ENCODE measurements around the gene TRIM29. TPM values are rescaled to one million over a fixed set of nuclear protein-coding genes. Genes with fewer than 3 reads are reported as not detected.

TRIM29 gene, protein sequence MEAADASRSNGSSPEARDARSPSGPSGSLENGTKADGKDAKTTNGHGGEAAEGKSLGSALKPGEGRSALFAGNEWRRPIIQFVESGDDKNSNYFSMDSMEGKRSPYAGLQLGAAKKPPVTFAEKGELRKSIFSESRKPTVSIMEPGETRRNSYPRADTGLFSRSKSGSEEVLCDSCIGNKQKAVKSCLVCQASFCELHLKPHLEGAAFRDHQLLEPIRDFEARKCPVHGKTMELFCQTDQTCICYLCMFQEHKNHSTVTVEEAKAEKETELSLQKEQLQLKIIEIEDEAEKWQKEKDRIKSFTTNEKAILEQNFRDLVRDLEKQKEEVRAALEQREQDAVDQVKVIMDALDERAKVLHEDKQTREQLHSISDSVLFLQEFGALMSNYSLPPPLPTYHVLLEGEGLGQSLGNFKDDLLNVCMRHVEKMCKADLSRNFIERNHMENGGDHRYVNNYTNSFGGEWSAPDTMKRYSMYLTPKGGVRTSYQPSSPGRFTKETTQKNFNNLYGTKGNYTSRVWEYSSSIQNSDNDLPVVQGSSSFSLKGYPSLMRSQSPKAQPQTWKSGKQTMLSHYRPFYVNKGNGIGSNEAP
- total RNA-seq, result 146 and 441 TPM in 2 replicates

- Histone ChIP-seq H3K36me3 (ENCODE audit: control insufficient read depth, insufficient read depth, low read length) (peaks cover 5% of the 10 kb centered on the region), H3K27me3 (ENCODE audit: control insufficient read depth, insufficient read depth, low read length) (no peaks in the 10 kb centered on the region), H3K4me3 (ENCODE audit: low read depth, low read length) (peak within 1 kb of the TSS; percentile 83)
- FAIRE-seq (peak; percentile 81), DNase-seq (ENCODE audit: low read depth) (peak; percentile 89)
- TF ChIP-seq, protein P1, sequence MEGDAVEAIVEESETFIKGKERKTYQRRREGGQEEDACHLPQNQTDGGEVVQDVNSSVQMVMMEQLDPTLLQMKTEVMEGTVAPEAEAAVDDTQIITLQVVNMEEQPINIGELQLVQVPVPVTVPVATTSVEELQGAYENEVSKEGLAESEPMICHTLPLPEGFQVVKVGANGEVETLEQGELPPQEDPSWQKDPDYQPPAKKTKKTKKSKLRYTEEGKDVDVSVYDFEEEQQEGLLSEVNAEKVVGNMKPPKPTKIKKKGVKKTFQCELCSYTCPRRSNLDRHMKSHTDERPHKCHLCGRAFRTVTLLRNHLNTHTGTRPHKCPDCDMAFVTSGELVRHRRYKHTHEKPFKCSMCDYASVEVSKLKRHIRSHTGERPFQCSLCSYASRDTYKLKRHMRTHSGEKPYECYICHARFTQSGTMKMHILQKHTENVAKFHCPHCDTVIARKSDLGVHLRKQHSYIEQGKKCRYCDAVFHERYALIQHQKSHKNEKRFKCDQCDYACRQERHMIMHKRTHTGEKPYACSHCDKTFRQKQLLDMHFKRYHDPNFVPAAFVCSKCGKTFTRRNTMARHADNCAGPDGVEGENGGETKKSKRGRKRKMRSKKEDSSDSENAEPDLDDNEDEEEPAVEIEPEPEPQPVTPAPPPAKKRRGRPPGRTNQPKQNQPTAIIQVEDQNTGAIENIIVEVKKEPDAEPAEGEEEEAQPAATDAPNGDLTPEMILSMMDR (IDR thresholded peaks at IDR 0.05; ENCODE audit: insufficient read depth, low read length, severe bottlenecking), result peak; percentile 64
Observed at GRCh38 chr11:120137611-120138521, at the start of gene TRIM29. Gene TRIM29 (minus strand): TSS chr11:120138113. CDS start chr11:120138031, 82 bp downstream.

DNA sequence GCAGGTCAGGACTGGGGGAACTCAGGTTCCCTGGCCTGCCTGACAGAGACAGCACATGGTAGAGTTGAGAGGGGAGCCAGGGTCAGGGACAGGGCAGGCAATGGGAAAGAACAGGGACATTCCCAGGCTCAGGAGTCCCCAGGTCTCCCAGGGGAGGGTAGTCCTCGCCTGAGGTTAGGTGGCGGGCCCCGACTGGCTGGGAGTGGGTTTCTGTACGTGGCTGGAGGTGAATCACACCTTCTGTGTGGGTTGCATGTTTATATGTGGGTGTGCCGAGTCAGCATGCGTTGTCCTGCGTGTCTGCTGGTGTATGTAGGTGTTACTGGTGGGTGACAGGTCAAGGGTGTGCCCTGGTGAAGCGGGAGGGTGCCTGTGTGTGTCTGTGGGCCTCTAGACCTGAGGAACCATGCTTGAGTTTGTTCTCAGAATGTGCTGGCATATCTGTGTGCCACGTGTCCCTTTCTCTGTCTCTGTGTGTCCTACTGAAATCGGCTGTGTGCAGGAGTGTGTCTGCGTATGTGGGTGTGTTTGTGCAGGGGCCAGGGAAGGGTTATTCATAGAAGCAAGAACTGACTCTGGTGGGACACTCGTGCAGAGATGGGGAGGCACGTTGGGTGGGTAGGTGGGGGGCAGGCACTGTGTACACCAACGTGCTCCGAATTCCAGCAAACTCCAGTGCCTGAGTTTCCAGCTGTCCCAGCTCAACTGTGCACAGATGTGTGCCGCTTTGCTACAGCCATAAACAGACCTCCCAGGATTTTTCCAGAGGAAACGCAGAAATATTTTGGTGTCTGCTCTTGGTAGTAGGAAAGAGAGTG lies 49.1 kb upstream of the TRIM29 start:
- Histone ChIP-seq H3K4me3 (ENCODE audit: low read depth, low read length) (no peak overlapping the region), H3K36me3 (ENCODE audit: control insufficient read depth, insufficient read depth, low read length) (no peaks in the 10 kb centered on the region), H3K27me3 (ENCODE audit: control insufficient read depth, insufficient read depth, low read length) (peaks cover 2% of the 10 kb centered on the region)
- peak; percentile 43 for FAIRE-seq
- peak; percentile 93 for DNase-seq (ENCODE audit: low read depth)
- TF ChIP-seq, protein P1 (IDR thresholded peaks at IDR 0.05; ENCODE audit: insufficient read depth, low read length, severe bottlenecking), result no peak

GRCh38 chr11:120186456-120186773 lies 48.5 kb upstream of the TRIM29 start:
- no peak for FAIRE-seq
- Histone ChIP-seq H3K36me3 (ENCODE audit: control insufficient read depth, insufficient read depth, low read length) (no peaks in the 10 kb centered on the region), H3K27me3 (ENCODE audit: control insufficient read depth, insufficient read depth, low read length) (peaks cover 2% of the 10 kb centered on the region), H3K4me3 (ENCODE audit: low read depth, low read length) (no peak overlapping the region)
- DNase-seq (ENCODE audit: low read depth), result no peak
- TF ChIP-seq, protein P1 (IDR thresholded peaks at IDR 0.05; ENCODE audit: insufficient read depth, low read length, severe bottlenecking), result no peak

DNA sequence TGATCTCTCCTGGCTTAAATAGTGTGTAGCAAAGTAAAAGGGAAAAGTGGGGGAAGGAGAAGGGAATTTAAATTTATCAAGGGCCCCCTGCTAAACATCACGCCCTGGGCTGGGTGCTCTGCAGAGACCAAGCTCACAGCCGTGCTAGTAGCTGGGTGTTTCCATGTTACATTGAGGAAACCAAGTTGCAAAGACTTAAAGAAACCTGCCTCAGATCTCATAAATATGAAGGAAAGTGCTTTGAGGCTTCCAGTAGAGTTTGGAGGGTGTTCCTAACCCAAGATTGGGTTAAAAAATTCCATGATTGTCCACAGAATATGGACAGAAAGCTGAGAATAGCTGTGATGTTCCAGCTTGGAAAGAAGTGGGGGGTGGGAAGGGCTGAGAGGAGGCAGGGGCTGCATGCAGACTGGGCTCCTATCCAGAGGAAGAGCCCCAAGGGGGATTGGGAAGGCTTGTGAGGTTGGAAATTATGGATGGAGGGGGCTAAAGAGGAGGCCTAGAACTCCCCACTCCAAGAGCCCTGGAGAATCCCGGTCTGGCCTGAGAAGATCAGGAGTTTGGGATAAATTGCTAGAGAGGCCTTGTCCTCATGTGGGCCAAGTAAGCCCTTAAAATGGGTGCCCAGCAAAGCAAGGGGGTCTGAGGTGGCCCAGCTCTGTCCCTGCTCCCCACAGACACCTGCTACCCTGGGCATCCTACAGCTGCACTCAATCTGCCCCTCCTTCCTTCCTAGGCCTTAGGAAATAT lies 48.0 kb upstream of the TRIM29 start:
- DNase-seq (ENCODE audit: low read depth) (no peak), FAIRE-seq (no peak)
- Histone ChIP-seq H3K27me3 (ENCODE audit: control insufficient read depth, insufficient read depth, low read length) (peaks cover 2% of the 10 kb centered on the region), H3K36me3 (ENCODE audit: control insufficient read depth, insufficient read depth, low read length) (no peaks in the 10 kb centered on the region), H3K4me3 (ENCODE audit: low read depth, low read length) (no peak overlapping the region)
- TF ChIP-seq, protein P1 (IDR thresholded peaks at IDR 0.05; ENCODE audit: insufficient read depth, low read length, severe bottlenecking), result no peak

Data from bronchial epithelial cell (primary cell).